ENCODE results near the gene OSBPL10.

- TF ChIP-seq CTCF (conservative IDR thresholded peaks at IDR 0.05 in 1 of 2, IDR thresholded peaks at IDR 0.05 in 1 of 2; ENCODE audit: extremely low read depth in 1 of 2, insufficient read depth in 1 of 2, low read depth in 1 of 2, low read length in 2 of 2) (no peak), EZH2 (IDR thresholded peaks at IDR 0.05; ENCODE audit: borderline replicate concordance, low read length) (no peak)
Observed at GRCh38 chr3:31922962-31923361, 58.1 kb downstream of the OSBPL10 start.

Measured in mammary epithelial cell (primary cell).